ENCODE data around the gene IRAK4.
"Not testable (repeated sequence)": the region's sequence is repeated elsewhere in the genome, so short reads cannot be mapped to it uniquely, and the experiment has no call there.

IRAK4 gene

GRCh38 chr12:43758728-43759563 is at the start of gene IRAK4, which contains the start of gene PUS7L:
IRAK4 (plus strand) TSS chr12:43758951; CDS start chr12:43768112, 9,161 bp downstream.
PUS7L (minus strand) TSS chr12:43758790; CDS start chr12:43755245, 3,545 bp downstream.
- peak; percentile 90 to 92 for DNase-seq

GRCh38 chr12:43711348-43711747 is 47.4 kb upstream of the IRAK4 start:
- DNase-seq = no peak

GRCh38 chr12:43722621-43723020 is 36.1 kb upstream of the IRAK4 start:
- no peak for DNase-seq

GRCh38 chr12:43723134-43723533 is 35.6 kb upstream of the IRAK4 start:
- DNase-seq = no peak

- no peak for DNase-seq
These were observed 30.6 kb upstream of the IRAK4 start for GRCh38 chr12:43728117-43728516.

- no peak for DNase-seq
These were observed 30.1 kb upstream of the IRAK4 start for GRCh38 chr12:43728698-43729097.

- DNase-seq = no peak
These were observed 28.5 kb upstream of the IRAK4 start for GRCh38 chr12:43730283-43730682.

GRCh38 chr12:43733687-43734086 is 25.1 kb upstream of the IRAK4 start:
- no peak for DNase-seq

GRCh38 chr12:43736927-43737440 is 21.8 kb upstream of the IRAK4 start:
- DNase-seq = no peak

- no peak for DNase-seq
These were observed 21.1 kb upstream of the IRAK4 start for GRCh38 chr12:43737646-43738045.

- no peak for DNase-seq
These were observed 18.1 kb upstream of the IRAK4 start for GRCh38 chr12:43740511-43741100.

GRCh38 chr12:43742106-43742505 is 16.6 kb upstream of the IRAK4 start:
- no peak for DNase-seq

GRCh38 chr12:43744826-43745225 is 13.9 kb upstream of the IRAK4 start:
- DNase-seq = no peak

- DNase-seq = no peak
These were observed 9.7 kb upstream of the IRAK4 start for GRCh38 chr12:43749016-43749415.

GRCh38 chr12:43750814-43751213 is 7.9 kb upstream of the IRAK4 start:
- DNase-seq = no peak

- not testable (repeated sequence) for DNase-seq
These were observed 7.4 kb upstream of the IRAK4 start for GRCh38 chr12:43751360-43751759.

- DNase-seq = no peak
These were observed 4.7 kb upstream of the IRAK4 start for GRCh38 chr12:43754015-43754414.

GRCh38 chr12:43758247-43758727 is 464 bp upstream of the IRAK4 start:
- peak in 1 of 2 donors; percentile 13 for DNase-seq

- DNase-seq = no peak
These were observed 1.6 kb downstream of the IRAK4 start for GRCh38 chr12:43760396-43760795.

- no peak for DNase-seq
These were observed 2.7 kb downstream of the IRAK4 start for GRCh38 chr12:43761500-43761899.

- no peak for DNase-seq
These were observed 3.8 kb downstream of the IRAK4 start for GRCh38 chr12:43762596-43762995.

GRCh38 chr12:43763769-43764168 is 5.0 kb downstream of the IRAK4 start:
- no peak for DNase-seq

- DNase-seq = no peak
These were observed 5.8 kb downstream of the IRAK4 start for GRCh38 chr12:43764528-43764927.

- no peak for DNase-seq
These were observed 7.5 kb downstream of the IRAK4 start for GRCh38 chr12:43766291-43766690.

Measured in stimulated activated CD4-positive, alpha-beta T cell treated with anti-CD3 and anti-CD28 coated beads, Interleukin-2, amount 100 ng/mL, for 48 hours (primary cell).